IMR-90 (cell line): ENCODE data around the gene NRG4. TPM values are rescaled to one million over a fixed set of nuclear protein-coding genes. Genes with fewer than 3 reads are reported as not detected.

Source experiments
- ATAC-seq: fragments of 200-7000 bp; cut with Tn5 transposase; 2 replicates; pipeline ENCODE4 v1.9.1; 2020; ENCODE audit warnings: low read depth, mild to moderate bottlenecking, moderate library complexity
- BruUV-seq: library from RNA; stranded (reverse); fragments of 400-500 nt; replicated peaks from 2 replicates; lab custom pipeline; 2021; lab: Mats Ljungman, UMichigan
- CTCF ChIA-PET: fragments of 300-600 bp; formaldehyde crosslinking; extraction: SDS; loops from one replicate; lab custom pipeline; 2021; ENCODE audit warnings: antibody characterized with exemption; lab: Yijun Ruan, JAX
- POLR2A ChIA-PET: fragments of 300-600 bp; sonication (Branson Sonifier 250); formaldehyde crosslinking; loops from one replicate; lab custom pipeline; 2022; ENCODE audit warnings: antibody characterized with exemption; ENCODE audit not compliant: unreplicated experiment; lab: Charles Lee
- DNase-seq: peaks from one replicate; pipeline ENCODE4 v3.0.0; 2013
- H2AFZ ChIP-seq: replicated peaks from 2 replicates; pipeline ENCODE3; 2013; ENCODE audit warnings: low read length, mild to moderate bottlenecking; ENCODE audit not compliant: poor library complexity
- H2AK5ac ChIP-seq: 2 replicates; pipeline ENCODE4 v1.6.1; 2013; ENCODE audit warnings: low read depth, low read length, inconsistent platforms
- H2AK9ac ChIP-seq: replicated peaks from 2 replicates; pipeline ENCODE3; 2013; ENCODE audit warnings: mild to moderate bottlenecking, low read depth, low read length, moderate library complexity; ENCODE audit not compliant: poor library complexity
- H2BK120ac ChIP-seq: 2 replicates; pipeline ENCODE4 v1.6.1; 2013; ENCODE audit warnings: low read depth, low read length, inconsistent platforms
- H2BK15ac ChIP-seq: 3 replicates; pipeline ENCODE4 v1.6.1; 2013; ENCODE audit warnings: low read depth, low read length, inconsistent platforms
- H2BK20ac ChIP-seq: 2 replicates; pipeline ENCODE4 v1.6.1; 2013; ENCODE audit warnings: low read depth, mild to moderate bottlenecking, inconsistent platforms, low read length, moderate library complexity
- H2BK5ac ChIP-seq: 2 replicates; pipeline ENCODE4 v1.6.1; 2013; ENCODE audit warnings: mild to moderate bottlenecking, low read depth, low read length, inconsistent platforms; ENCODE audit not compliant: poor library complexity, severe bottlenecking
- H3K14ac ChIP-seq: replicated peaks from 2 replicates; pipeline ENCODE4 v1.6.1; 2013; ENCODE audit warnings: low read depth, low read length, inconsistent platforms
- H3K18ac ChIP-seq: 2 replicates; pipeline ENCODE4 v1.6.1; 2013; ENCODE audit warnings: low read depth, low read length, control low read depth
- H3K23ac ChIP-seq: 2 replicates; pipeline ENCODE4 v1.6.1; 2013; ENCODE audit warnings: low read depth, low read length, inconsistent platforms
- H3K27ac ChIP-seq: 2 replicates; pipeline ENCODE4 v1.5.1; 2013; ENCODE audit warnings: mild to moderate bottlenecking, control low read depth, low read length; ENCODE audit not compliant: insufficient read depth
- H3K27me3 ChIP-seq: 2 replicates; pipeline ENCODE4 v1.6.1; 2013; ENCODE audit warnings: low read length; ENCODE audit not compliant: control insufficient read depth, insufficient read depth
- H3K36me3 ChIP-seq: 2 replicates; pipeline ENCODE4 v1.6.1; 2013; ENCODE audit warnings: low read length, mixed read lengths; ENCODE audit not compliant: control insufficient read depth, insufficient read depth
- H3K4ac ChIP-seq: 2 replicates; pipeline ENCODE4 v1.6.1; 2013; ENCODE audit warnings: low read depth, low read length, inconsistent platforms
- H3K4me1 ChIP-seq: 2 replicates; pipeline ENCODE4 v1.6.1; 2013; ENCODE audit warnings: low read length, mixed read lengths; ENCODE audit not compliant: control insufficient read depth, insufficient read depth
- H3K4me2 ChIP-seq: 2 replicates; pipeline ENCODE4 v1.6.1; 2013; ENCODE audit warnings: low read depth, mild to moderate bottlenecking, control low read depth, low read length, moderate library complexity
- H3K4me3 ChIP-seq: 2 replicates; pipeline ENCODE4 v1.5.1; 2013; ENCODE audit warnings: low read depth, mild to moderate bottlenecking, control low read depth, low read length, moderate library complexity; ENCODE audit not compliant: insufficient read depth
- H3K56ac ChIP-seq: 2 replicates; pipeline ENCODE4 v1.6.1; 2013; ENCODE audit warnings: low read length, inconsistent platforms; ENCODE audit not compliant: insufficient read depth; ENCODE audit errors: extremely low read depth
- H3K79me1 ChIP-seq, 2 experiments: 2 replicates each; pipeline ENCODE4 v1.6.1; 2013; ENCODE audit warnings: low read length in 2 of 2, inconsistent platforms in 1 of 2, low read depth in 1 of 2
- H3K9ac ChIP-seq: 2 replicates; pipeline ENCODE4 v1.6.1; 2013; ENCODE audit warnings: low read depth, low read length, control low read depth
- H3K9me1 ChIP-seq: 2 replicates; pipeline ENCODE4 v1.6.1; 2013; ENCODE audit warnings: low read length, inconsistent platforms; ENCODE audit not compliant: insufficient read depth
- H3K9me3 ChIP-seq: 2 replicates; pipeline ENCODE4 v1.6.1; 2013; ENCODE audit warnings: low read length; ENCODE audit not compliant: control insufficient read depth, insufficient read depth
- H4K20me1 ChIP-seq: 2 replicates; pipeline ENCODE4 v1.6.1; 2013; ENCODE audit warnings: low read length, inconsistent platforms; ENCODE audit not compliant: insufficient read depth
- H4K5ac ChIP-seq: 2 replicates; pipeline ENCODE4 v1.6.1; 2013; ENCODE audit warnings: mild to moderate bottlenecking, low read depth, low read length, control low read depth
- H4K8ac ChIP-seq, 2 experiments: 2 replicates each; pipeline ENCODE4 v1.6.1; 2013; ENCODE audit warnings: low read depth in 2 of 2, low read length in 2 of 2, control low read depth in 1 of 2, inconsistent platforms in 1 of 2
- H4K91ac ChIP-seq: 2 replicates; pipeline ENCODE4 v1.6.1; 2013; ENCODE audit warnings: low read depth, low read length, inconsistent platforms; ENCODE audit not compliant: insufficient read depth
- BHLHE40 ChIP-seq: fragments of 150-350 bp; IDR thresholded peaks from 2 replicates; pipeline ENCODE4 v1.6.1; 2016; ENCODE audit warnings: mild to moderate bottlenecking, low read depth, low read length
- CEBPB ChIP-seq: IDR thresholded peaks from 2 replicates; pipeline ENCODE4 v1.6.1; 2012; ENCODE audit warnings: low read depth, low read length, improper control_type of control experiment
- FOS ChIP-seq: fragments of 150-350 bp; IDR thresholded peaks from 2 replicates; pipeline ENCODE4 v1.6.1; 2016; ENCODE audit warnings: low read depth, low read length
- MAFK ChIP-seq: IDR thresholded peaks from 2 replicates; pipeline ENCODE4 v1.6.1; 2012; ENCODE audit warnings: low read depth, low read length, improper control_type of control experiment
- MXI1 ChIP-seq: IDR thresholded peaks from 2 replicates; pipeline ENCODE4 v1.6.1; 2012; ENCODE audit warnings: low read depth, mild to moderate bottlenecking, low read length, moderate library complexity, borderline replicate concordance
- POLR2A ChIP-seq: IDR thresholded peaks from 2 replicates; pipeline ENCODE4 v1.6.1; 2012; ENCODE audit warnings: mild to moderate bottlenecking, low read depth, low read length
- RAD21 ChIP-seq: IDR thresholded peaks from 2 replicates; pipeline ENCODE4 v1.6.1; 2012; ENCODE audit warnings: low read length, improper control_type of control experiment
- RFX5 ChIP-seq: IDR thresholded peaks from 2 replicates; pipeline ENCODE4 v1.8.0; 2012; ENCODE audit warnings: low read depth, mild to moderate bottlenecking, low read length, moderate library complexity
- WGBS, 2 experiments: methylation state at CpG; one replicate each; pipeline versions ENCODE4 v1.1.5 to v1.1.7; 2013; ENCODE audit warnings: missing lambda C conversion rate in 2 of 2; ENCODE audit not compliant: insufficient read length in 1 of 2; ENCODE audit errors: extremely low coverage in 2 of 2; 5-methylcytosine and 5-hydroxymethylcytosine counted together
- dilution Hi-C: fragments of 300-500 bp; cut with HindIII; formaldehyde crosslinking; loops from one replicate; pipeline ENCODE4 v1.14.3; 2018; ENCODE audit warnings: low sequenced_read_pairs; ENCODE audit not compliant: unreplicated experiment
- in situ Hi-C: fragments of 300-500 bp; cut with MboI; formaldehyde crosslinking; loops from 3 replicates; pipeline ENCODE4 v1.14.3; 2019; ENCODE audit warnings: low sequenced_read_pairs, inconsistent platforms, mixed read lengths
- intact Hi-C: fragments of 100-400 bp; cut with micrococcal nuclease; formaldehyde crosslinking; loops from 2 replicates; pipeline ENCODE4 v1.10.0; 2022
- polyA plus RNA-seq, 3 experiments: library from polyadenylated mRNA; depleted of rRNA; stranded (reverse); fragments of >200 nt; gene quantifications; 2 replicates each; pipeline ENCODE4 v1.2.3, GENCODE V29; 2012; ENCODE audit warnings: low replicate concordance in 1 of 3
- total RNA-seq: library from RNA; depleted of rRNA; stranded (reverse); fragments of >200 nt; gene quantifications from 2 replicates; pipeline ENCODE4 v1.2.3, GENCODE V29; 2012
- TF ChIP-seq, protein P1 (sequence below): fragments of 150-350 bp; IDR thresholded peaks from 2 replicates; pipeline ENCODE4 v1.6.1; 2017; ENCODE audit warnings: mild to moderate bottlenecking, antibody characterized with exemption, low read length, low read depth

The NRG4 gene
- total and polyA plus RNA-seq, 2 of the 4 experiments (the other 2 are of a cell fraction) = not detected

DNA sequence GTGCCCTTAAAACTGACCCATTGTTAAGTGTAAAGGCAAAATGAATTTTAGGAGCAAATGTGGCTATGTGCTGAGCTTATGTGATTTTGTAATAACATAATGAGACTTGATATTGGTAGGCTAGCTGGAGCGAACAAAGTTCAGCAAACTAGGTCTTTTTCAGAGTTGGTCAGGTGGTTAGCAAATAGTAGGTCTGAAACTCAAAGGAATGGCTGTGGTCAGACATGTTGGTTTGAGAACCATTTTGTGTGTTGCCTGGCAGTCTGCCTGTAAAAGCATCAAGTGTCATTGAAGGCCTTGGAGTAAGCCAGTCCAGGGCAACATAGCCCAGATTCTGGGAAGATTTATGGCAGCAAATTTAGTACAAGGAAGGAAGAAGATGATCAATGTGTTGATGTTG is 92.1 kb downstream of the NRG4 start:
- intact Hi-C loops = loop anchor here (2.0 kb wide), 1 partner anchor 109 kb away; no protein-coding TSS in a partner anchor
- Histone ChIP-seq H3K79me1 (peaks cover 31 to 67% of the 10 kb centered on the region in 2 experiments), H2BK120ac (no peak overlapping the region), H3K23ac (no peak overlapping the region), H4K5ac (no peak overlapping the region), H2BK20ac (no peak overlapping the region), H3K27me3 (no peaks in the 10 kb centered on the region), H2BK15ac (no peak overlapping the region), H3K56ac (no peak overlapping the region), H4K20me1 (peaks cover 40% of the 10 kb centered on the region), H2AFZ (no peak overlapping the region), H2AK9ac (no peak overlapping the region), H3K4ac (no peak overlapping the region), H4K8ac (no peak overlapping the region), H2AK5ac (no peak overlapping the region), H3K36me3 (peaks cover 14% of the 10 kb centered on the region), H2BK5ac (no peak overlapping the region), H3K27ac (no peak overlapping the region), H3K9me1 (peaks cover 19% of the 10 kb centered on the region), H3K9ac (no peak overlapping the region), H3K9me3 (no peaks in the 10 kb centered on the region), H4K91ac (no peak overlapping the region), H3K4me1 (peaks cover 4% of the 10 kb centered on the region), H3K4me2 (no peak overlapping the region), H3K14ac (no peak overlapping the region), H3K4me3 (no peak overlapping the region), H3K18ac (no peak overlapping the region)
- ChIA-PET CTCF (interaction anchor here (0.6 to 1.2 kb wide), 2 partner anchors 9 to 44 kb away, joined by 3 to 4 read pairs; no protein-coding TSS in a partner anchor), POLR2A (no interaction called here)
- DNase-seq (peak; percentile 23), ATAC-seq (no peak)
- no peak for TF ChIP-seq RFX5
- no peak for TF ChIP-seq MXI1
- no peak for TF ChIP-seq FOS
- no peak for TF ChIP-seq POLR2A
- no peak for TF ChIP-seq MAFK
- TF ChIP-seq BHLHE40 = no peak
- TF ChIP-seq CEBPB = no peak
- TF ChIP-seq, protein P1, sequence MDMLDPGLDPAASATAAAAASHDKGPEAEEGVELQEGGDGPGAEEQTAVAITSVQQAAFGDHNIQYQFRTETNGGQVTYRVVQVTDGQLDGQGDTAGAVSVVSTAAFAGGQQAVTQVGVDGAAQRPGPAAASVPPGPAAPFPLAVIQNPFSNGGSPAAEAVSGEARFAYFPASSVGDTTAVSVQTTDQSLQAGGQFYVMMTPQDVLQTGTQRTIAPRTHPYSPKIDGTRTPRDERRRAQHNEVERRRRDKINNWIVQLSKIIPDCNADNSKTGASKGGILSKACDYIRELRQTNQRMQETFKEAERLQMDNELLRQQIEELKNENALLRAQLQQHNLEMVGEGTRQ = no peak
- no peak for TF ChIP-seq RAD21
- no TSS peak for BruUV-seq
- WGBS, 2 experiments = 88% methylated on average over 1 of the region's 1 CpG; no CpG with 5 or more reads in 1 of the 2 experiments
- in situ Hi-C loops = no loop called here
- dilution Hi-C loops = no loop called here
